ENCODE data around the gene RELN. TPM values are rescaled to one million over a fixed set of nuclear protein-coding genes. Genes with fewer than 3 reads are reported as not detected.
A peak's percentile ranks its signal among the peaks of the same experiment; 100 is the strongest.

RELN gene
- total and polyA plus RNA-seq, 2 of the 13 experiments (the other 11 are each of a cell fraction or from before 2014, with no cell fraction given): 315 to 332 TPM

- TF ChIP-seq HOXA3 (CRISPR knock-in tag; IDR thresholded peaks at IDR 0.05): peak; percentile 41; the same call in 1 of the 2 replicates
- TF ChIP-seq ZNF414 (CRISPR knock-in tag; IDR thresholded peaks at IDR 0.05): 0 out of 2 replicates have a peak, but pooled peaks have one; percentile 20
- peak; percentile 54; the same call in 1 of the 2 replicates for TF ChIP-seq ZNF780A (CRISPR knock-in tag; IDR thresholded peaks at IDR 0.05)
- no peak for TF ChIP-seq ZBTB4 (CRISPR knock-in tag; IDR thresholded peaks at IDR 0.05; ENCODE audit: borderline replicate concordance)
- TF ChIP-seq PHF20 (CRISPR knock-in tag; IDR thresholded peaks at IDR 0.05): 0 out of 2 replicates have a peak, but pooled peaks have one; percentile 24
- peak; percentile 52; the same call in 1 of the 2 replicates for TF ChIP-seq PATZ1 (CRISPR knock-in tag; IDR thresholded peaks at IDR 0.05)
- TF ChIP-seq FOXC1 (CRISPR knock-in tag; IDR thresholded peaks at IDR 0.05; ENCODE audit: borderline replicate concordance): no peak
- no peak for TF ChIP-seq PLRG1 (conservative IDR thresholded peaks at IDR 0.05)
- peak; percentile 57 for TF ChIP-seq TAF1 (CRISPR knock-in tag; IDR thresholded peaks at IDR 0.05)
- no peak for TF ChIP-seq RARG (CRISPR knock-in tag; IDR thresholded peaks at IDR 0.05; ENCODE audit: low read depth)
- TF ChIP-seq ARID4A (CRISPR knock-in tag; IDR thresholded peaks at IDR 0.05; ENCODE audit: borderline replicate concordance): peak; percentile 34; the same call in 1 of the 2 replicates
- TF ChIP-seq ELF3 (CRISPR knock-in tag; IDR thresholded peaks at IDR 0.05): 0 out of 2 replicates have a peak, but pooled peaks have one; percentile 15
- TF ChIP-seq E2F5 (CRISPR knock-in tag; conservative IDR thresholded peaks at IDR 0.05): no peak
- TF ChIP-seq ZNF263 (CRISPR knock-in tag; IDR thresholded peaks at IDR 0.05): peak; percentile 35; the same call in 1 of the 2 replicates
- peak; percentile 63; the same call in 1 of the 2 replicates for TF ChIP-seq CCDC6 (CRISPR knock-in tag; IDR thresholded peaks at IDR 0.05)
These were observed 618 bp upstream of the RELN start (continued) for GRCh38 chr7:103989785-103990767.
